Retinal pigment epithelial cell (primary cell): ENCODE results near the gene NCAN.
A peak's percentile ranks its signal among the peaks of the same experiment; 100 is the strongest.
"Not testable (repeated sequence)": the region's sequence is repeated elsewhere in the genome, so short reads cannot be mapped to it uniquely, and the experiment has no call there.

Experiments
- DNase-seq: peaks from one replicate; pipeline ENCODE4 v3.0.0-alpha.2; 2010; ENCODE audit warnings: low read depth
- H3K4me3 ChIP-seq: 2 replicates; pipeline ENCODE4 v1.5.1; 2011; ENCODE audit warnings: mild to moderate bottlenecking, low read length, control low read depth, moderate library complexity
- CTCF ChIP-seq: conservative IDR thresholded peaks from 2 replicates; pipeline ENCODE4 v1.5.1; 2011; ENCODE audit warnings: low read depth, low read length, control low read depth, inconsistent platforms

Gene NCAN

GRCh38 chr19:19170053-19170872, 41.5 kb upstream of the NCAN start, which contains the start of gene MEF2B:
TSS of gene MEF2B (minus strand) at chr19:19170263. CDS start at chr19:19150735, 19,528 bp downstream.
- DNase-seq, result peak; percentile 26
- no peak for TF ChIP-seq CTCF
- H3K4me3 ChIP-seq, result peak within 1 kb of the TSS; percentile 25

GRCh38 chr19:19170873-19171672, 40.7 kb upstream of the NCAN start:
- no peak for TF ChIP-seq CTCF
- no peak overlapping the region for H3K4me3 ChIP-seq
- DNase-seq, result no peak

- no peak for TF ChIP-seq CTCF
- no peak overlapping the region for H3K4me3 ChIP-seq
- DNase-seq, result no peak
These were observed 39.8 kb upstream of the NCAN start for GRCh38 chr19:19171821-19172532.

- not testable (repeated sequence) for DNase-seq, H3K4me3 ChIP-seq
These were observed 38.5 kb upstream of the NCAN start for GRCh38 chr19:19173243-19173642.

- DNase-seq, result no peak
- TF ChIP-seq CTCF, result no peak
- H3K4me3 ChIP-seq, result no peak overlapping the region
These were observed 34.8 kb upstream of the NCAN start for GRCh38 chr19:19176950-19177349.

- no peak for DNase-seq
- no peak overlapping the region for H3K4me3 ChIP-seq
- TF ChIP-seq CTCF, result no peak
These were observed 32.0 kb upstream of the NCAN start for GRCh38 chr19:19179548-19180441.
